Measurements from ENCODE around the gene ELP2.
"Not testable (repeated sequence)": the region's sequence is repeated elsewhere in the genome, so short reads cannot be mapped to it uniquely, and the experiment has no call there.

Gene ELP2

DNA sequence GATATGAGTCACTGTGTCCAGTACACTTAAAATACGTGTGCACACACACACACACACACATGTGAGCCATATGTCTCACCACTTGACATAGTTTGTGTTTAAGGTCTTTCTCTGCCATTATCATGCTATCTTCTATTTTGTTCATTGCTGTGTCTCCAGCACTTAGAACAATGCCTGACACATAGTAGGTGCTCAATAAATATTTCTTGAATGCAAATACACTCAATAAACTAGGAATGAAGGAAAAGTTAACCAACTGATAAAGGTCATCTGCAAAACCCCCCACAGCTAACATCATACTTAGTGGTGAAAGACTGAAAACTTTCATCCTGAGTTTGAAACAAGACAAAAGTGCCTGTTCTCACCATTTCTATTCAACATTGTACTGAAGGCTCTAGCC lies 62.0 kb downstream of the ELP2 start:
- DNase-seq, result no peak

DNA sequence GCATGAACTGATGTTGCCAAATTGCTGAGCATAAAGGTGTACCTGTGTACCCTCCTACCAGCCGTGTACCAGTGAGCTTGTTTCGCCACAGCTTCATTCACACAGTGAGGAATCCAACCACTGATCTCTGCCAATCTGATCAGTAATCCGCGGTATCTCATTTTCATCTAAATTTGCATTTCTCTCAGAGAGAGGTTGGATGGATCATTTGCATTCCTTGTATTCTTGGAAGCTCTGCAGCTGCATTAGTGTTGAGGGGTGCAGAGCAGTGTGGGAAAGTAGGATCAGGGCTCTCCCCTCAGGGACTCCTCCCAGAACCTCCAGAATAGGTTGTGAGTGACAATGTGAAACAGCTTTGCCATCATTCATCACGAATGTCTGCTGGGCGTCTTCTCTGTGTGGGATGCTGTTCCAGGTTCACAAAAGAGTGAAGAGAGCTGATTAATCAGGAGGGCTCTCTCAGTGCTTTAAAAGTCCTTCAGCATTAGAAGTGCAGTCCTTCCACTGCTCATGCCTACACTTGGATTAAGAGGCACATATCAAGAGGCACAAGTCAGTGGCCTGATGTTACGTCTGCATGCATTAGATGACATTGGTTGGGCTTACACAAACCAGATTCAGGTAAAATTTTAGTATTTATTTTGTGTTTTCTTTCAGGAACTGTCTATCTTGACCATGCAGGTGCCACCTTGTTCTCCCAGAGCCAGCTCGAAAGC lies 65.1 kb downstream of the ELP2 start:
- DNase-seq, result no peak

GRCh38 chr18:36195427-36196122 lies 65.9 kb downstream of the ELP2 start:
- no peak for DNase-seq

DNA sequence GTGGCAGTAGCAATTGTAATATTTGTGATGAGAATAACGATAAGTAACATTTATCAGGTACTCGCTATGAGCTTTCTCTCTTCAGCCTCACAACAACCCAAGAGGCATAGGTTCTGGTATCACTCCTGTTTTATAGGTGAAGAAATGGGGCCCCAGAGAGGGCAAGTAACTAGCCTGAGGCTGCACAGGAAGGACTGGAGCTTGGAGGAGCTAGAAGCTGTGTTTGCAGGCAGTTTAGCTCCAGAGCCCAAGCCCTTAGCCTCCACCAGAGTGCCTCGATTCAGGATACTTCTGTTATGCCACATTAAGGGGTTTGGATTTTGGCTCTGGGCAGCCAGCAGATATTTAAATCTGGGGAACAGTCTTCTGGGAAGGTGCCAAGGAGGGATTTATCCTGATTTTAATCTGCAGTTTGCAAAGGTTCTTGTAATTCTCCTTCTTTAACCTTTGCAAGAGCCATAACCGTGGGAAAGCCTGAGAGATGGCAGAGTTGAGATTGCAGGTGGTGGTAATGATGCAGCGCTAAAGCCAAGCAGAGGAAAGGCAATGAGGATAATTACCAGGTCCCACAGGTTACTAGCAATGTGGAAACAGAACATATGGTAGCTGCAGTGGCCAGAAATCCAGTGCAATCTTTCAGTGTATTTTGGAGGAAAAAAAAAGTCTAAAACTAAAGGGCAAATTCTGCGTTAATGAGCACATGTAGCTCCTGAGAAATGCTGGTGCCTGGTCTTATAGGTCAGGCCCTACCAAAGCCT lies 66.7 kb downstream of the ELP2 start:
- no peak for DNase-seq

- DNase-seq, result no peak
These were observed 67.9 kb downstream of the ELP2 start for GRCh38 chr18:36197511-36198166.

- DNase-seq, result no peak
These were observed 70.1 kb downstream of the ELP2 start for GRCh38 chr18:36199691-36200295.

GRCh38 chr18:36200354-36200771 lies 70.7 kb downstream of the ELP2 start:
- DNase-seq, result no peak

DNA sequence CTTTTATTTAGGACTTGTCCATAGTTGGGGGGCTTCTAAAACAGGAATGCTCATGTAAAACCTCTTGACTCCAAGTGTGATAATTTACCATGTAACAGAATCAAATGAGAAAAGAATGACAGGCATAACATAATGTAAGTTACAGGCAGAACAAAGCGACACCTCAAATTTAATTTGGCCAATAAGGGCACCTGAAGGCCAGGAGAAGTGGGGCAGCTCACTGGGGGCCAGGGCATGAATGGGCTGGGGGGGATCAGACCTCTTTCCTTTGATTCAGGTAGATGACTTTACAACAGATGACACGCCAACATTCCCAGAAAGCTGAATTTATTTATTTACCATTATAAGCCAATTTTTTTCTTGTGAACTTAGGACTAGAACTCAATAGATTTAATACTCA lies 72.1 kb downstream of the ELP2 start:
- no peak for DNase-seq

- DNase-seq, result no peak
These were observed 73.7 kb downstream of the ELP2 start for GRCh38 chr18:36203360-36203895.

- no peak for DNase-seq
These were observed 75.5 kb downstream of the ELP2 start for GRCh38 chr18:36205166-36205565.

GRCh38 chr18:36207303-36207702 lies 77.6 kb downstream of the ELP2 start:
- no peak for DNase-seq

DNA sequence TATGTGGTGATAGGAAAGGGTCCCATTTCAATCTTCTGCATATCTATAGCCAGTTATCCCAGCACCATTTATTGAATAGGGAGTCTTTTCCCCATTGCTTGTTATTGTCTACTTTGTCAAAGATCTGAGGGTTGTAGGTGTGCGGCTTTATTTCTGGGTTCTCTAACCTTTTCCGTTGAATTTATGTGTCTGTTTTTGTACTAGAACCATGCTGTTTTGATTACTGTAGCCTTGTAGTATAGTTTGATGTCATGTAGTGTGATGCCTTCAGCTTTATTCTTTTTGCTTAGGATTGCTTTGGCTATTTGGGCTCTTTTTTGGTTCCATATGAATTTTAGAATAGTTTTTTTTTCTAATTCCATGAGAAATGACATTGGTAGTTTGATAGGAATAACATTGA lies 78.3 kb downstream of the ELP2 start:
- DNase-seq, result not testable (repeated sequence)

DNA sequence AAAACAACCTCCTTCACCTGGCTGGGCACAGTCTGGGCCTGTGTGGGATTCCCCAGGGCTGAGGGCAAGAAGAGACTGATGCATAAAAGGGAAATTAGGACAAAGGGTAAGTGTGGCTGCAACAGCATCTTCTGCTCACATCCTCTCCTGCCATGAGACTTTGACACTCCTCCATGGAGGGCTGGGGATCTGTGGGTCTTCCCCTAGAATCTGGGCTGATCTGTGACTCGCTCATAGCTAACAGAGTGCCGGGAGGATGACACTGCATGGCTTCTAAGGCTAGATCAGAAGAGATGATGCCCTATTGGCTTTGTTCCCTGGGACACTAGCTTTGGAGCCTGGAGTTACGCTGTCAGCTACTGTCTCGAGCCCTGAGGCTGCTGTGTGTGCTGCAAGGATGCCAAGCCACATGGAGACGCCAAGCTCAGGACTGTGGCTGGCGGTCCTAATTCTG lies 81.9 kb downstream of the ELP2 start:
- DNase-seq, result no peak

GRCh38 chr18:36212301-36213171 lies 82.8 kb downstream of the ELP2 start:
- DNase-seq, result no peak

GRCh38 chr18:36214811-36215210 lies 85.1 kb downstream of the ELP2 start:
- DNase-seq, result no peak

DNA sequence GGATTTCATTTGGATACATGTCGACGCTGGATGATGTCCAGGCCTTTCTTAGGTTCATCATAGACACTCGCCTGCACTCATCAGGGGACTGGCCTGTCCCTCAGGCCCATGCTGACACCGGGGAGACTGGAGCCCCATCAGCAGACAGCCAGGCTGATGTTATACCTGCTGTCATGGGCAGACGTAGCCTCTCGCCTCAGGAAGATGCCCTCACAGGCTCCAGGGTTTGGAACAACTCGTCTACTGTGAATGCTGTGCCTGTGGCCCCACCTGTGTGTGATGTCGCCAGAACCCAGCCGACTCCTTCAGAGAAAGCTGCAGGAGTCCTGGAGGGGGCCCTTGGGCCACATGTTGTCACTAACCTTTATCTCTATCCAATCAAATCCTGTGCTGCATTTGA lies 85.9 kb downstream of the ELP2 start:
- no peak for DNase-seq

DNA sequence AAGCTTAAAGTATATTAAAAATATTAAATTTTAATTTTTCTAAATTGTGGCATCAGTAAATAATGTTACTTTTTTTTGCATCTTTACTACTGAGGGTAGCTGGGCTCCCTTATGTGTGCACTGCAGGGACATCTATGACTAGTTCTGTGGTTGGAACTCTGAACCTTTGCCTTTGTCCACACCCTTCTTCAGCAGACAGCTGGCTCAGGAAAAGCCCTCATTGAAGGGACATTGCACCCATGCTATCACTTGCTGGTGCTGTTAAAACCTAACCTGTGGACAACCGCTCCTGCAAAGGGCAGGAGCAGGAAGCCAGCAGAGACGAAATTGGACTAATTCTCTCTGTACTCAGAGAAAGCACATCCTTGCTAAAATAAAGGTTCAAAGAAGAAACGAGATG lies 87.6 kb downstream of the ELP2 start:
- DNase-seq, result no peak

DNA sequence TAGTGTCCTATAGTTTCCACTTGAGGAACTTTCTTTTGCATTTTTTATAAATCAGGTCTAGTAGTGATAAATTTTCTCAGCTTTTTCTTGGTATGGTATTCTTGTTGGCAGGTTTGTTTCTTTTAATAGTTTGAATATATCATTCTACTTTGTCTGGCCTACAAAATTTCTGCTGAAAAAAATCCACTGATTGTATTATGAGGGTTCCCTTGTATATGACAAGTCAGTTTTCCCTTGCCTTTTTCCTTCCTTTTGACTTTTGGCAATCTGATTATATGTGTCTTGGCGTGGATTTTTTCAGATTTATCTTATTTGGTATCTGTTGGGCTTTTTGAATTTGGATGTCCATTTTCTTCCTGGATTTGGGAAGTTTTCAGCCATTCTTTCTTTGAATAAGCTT lies 99.5 kb downstream of the ELP2 start:
- no peak for DNase-seq

All from kidney glomerular epithelial cell (primary cell).